ENCODE measurements around the gene FRRS1. TPM values are rescaled to one million over a fixed set of nuclear protein-coding genes. Genes with fewer than 3 reads are reported as not detected.
"Not testable (repeated sequence)": the region's sequence is repeated elsewhere in the genome, so short reads cannot be mapped to it uniquely, and the experiment has no call there.

Gene FRRS1
- polyA plus RNA-seq, 1 experiment: 0.93 TPM

- TF ChIP-seq, protein P1, sequence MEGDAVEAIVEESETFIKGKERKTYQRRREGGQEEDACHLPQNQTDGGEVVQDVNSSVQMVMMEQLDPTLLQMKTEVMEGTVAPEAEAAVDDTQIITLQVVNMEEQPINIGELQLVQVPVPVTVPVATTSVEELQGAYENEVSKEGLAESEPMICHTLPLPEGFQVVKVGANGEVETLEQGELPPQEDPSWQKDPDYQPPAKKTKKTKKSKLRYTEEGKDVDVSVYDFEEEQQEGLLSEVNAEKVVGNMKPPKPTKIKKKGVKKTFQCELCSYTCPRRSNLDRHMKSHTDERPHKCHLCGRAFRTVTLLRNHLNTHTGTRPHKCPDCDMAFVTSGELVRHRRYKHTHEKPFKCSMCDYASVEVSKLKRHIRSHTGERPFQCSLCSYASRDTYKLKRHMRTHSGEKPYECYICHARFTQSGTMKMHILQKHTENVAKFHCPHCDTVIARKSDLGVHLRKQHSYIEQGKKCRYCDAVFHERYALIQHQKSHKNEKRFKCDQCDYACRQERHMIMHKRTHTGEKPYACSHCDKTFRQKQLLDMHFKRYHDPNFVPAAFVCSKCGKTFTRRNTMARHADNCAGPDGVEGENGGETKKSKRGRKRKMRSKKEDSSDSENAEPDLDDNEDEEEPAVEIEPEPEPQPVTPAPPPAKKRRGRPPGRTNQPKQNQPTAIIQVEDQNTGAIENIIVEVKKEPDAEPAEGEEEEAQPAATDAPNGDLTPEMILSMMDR (IDR thresholded peaks at IDR 0.05; ENCODE audit: insufficient read depth, low read depth, low read length): peak; percentile 43
- peak; percentile 75 for DNase-seq (ENCODE audit: low read depth)
- Histone ChIP-seq H3K4me3 (ENCODE audit: low read depth, low read length) (0 out of 2 replicates have a peak overlapping the region, but pooled peaks have one; percentile 19), H3K27me3 (ENCODE audit: control insufficient read depth, insufficient read depth, low read length) (peaks cover 4% of the 10 kb centered on the region), H3K36me3 (ENCODE audit: control insufficient read depth, insufficient read depth, low read length) (no peaks in the 10 kb centered on the region)
- POLR2A ChIA-PET: no interaction called here
- CTCF ChIA-PET: interaction anchor here (0.6 to 2.1 kb wide), 7 partner anchors 120 to 1060 kb away, joined by 3 to 19 read pairs (median 6); no protein-coding TSS in a partner anchor
These were observed 42.1 kb upstream of the FRRS1 start for GRCh38 chr1:99808391-99809115.

DNA sequence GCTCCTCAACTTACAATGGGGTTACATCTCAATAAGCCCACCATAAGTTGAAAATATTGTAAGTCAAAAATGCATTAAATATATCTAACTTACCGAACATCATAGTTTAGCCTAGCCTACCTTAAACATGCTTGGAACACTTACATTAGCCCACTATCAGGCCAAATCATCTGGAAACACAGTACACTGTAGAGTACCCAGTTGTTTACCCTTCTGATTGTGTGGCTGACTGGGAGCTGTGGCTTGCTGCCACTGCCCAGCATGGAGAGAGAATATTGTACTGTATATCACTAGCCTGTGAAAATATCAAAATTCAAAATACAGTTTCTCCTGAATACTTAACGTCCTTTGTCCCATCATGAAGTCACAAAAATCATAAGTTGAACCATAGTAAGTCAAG lies 40.4 kb upstream of the FRRS1 start:
- TF ChIP-seq, protein P1 (IDR thresholded peaks at IDR 0.05; ENCODE audit: insufficient read depth, low read depth, low read length): no peak

DNA sequence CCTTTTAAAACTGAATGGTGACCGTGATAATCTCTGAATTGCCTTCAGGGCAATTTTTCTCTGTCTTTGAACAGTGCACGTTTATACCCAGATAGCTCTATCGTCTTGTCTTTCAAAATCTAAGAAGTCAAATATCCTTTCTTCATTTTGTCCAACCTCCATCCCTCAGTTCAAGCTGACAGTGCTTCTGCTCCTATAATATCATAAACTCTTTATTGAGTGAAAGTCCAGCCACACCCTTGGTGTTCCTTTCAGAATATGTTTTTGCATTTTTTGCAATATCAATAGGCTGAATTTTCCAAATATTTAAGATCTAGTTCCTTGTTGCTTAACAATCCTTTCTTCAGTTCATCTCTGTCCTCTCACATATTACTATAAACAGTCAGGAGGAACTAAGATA lies 35.1 kb upstream of the FRRS1 start:
- Histone ChIP-seq H3K4me3 (ENCODE audit: low read depth, low read length) (no peak overlapping the region), H3K36me3 (ENCODE audit: control insufficient read depth, insufficient read depth, low read length) (no peaks in the 10 kb centered on the region), H3K27me3 (ENCODE audit: control insufficient read depth, insufficient read depth, low read length) (peaks cover 7% of the 10 kb centered on the region)
- no peak for DNase-seq (ENCODE audit: low read depth)
- ChIA-PET POLR2A (no interaction called here), CTCF (interaction anchor here (1.0 to 1.1 kb wide), 2 partner anchors 9 to 662 kb away, joined by 3 read pairs; no protein-coding TSS in a partner anchor)
- TF ChIP-seq, protein P1 (IDR thresholded peaks at IDR 0.05; ENCODE audit: insufficient read depth, low read depth, low read length): no peak

More for the DNA sequence above, 40.4 kb upstream of the FRRS1 start:
- ChIA-PET CTCF (interaction anchor here (1.0 to 2.1 kb wide), 6 partner anchors 649 to 1061 kb away, joined by 3 to 9 read pairs (median 5); no protein-coding TSS in a partner anchor), POLR2A (no interaction called here)
- DNase-seq (ENCODE audit: low read depth): no peak
- H3K4me3 ChIP-seq (ENCODE audit: low read depth, low read length): no peak overlapping the region
- H3K27me3 ChIP-seq (ENCODE audit: control insufficient read depth, insufficient read depth, low read length): peaks cover 4% of the 10 kb centered on the region
- H3K36me3 ChIP-seq (ENCODE audit: control insufficient read depth, insufficient read depth, low read length): no peaks in the 10 kb centered on the region

- H3K36me3 ChIP-seq (ENCODE audit: control insufficient read depth, insufficient read depth, low read length); POLR2A ChIA-PET; CTCF ChIA-PET; H3K27me3 ChIP-seq (ENCODE audit: control insufficient read depth, insufficient read depth, low read length); DNase-seq (ENCODE audit: low read depth); H3K4me3 ChIP-seq (ENCODE audit: low read depth, low read length): not testable (repeated sequence)
These were observed 27.4 kb upstream of the FRRS1 start for GRCh38 chr1:99793861-99794260.

- no peak for DNase-seq (ENCODE audit: low read depth)
- ChIA-PET CTCF (no interaction called here), POLR2A (no interaction called here)
- no peaks in the 10 kb centered on the region for H3K36me3 ChIP-seq (ENCODE audit: control insufficient read depth, insufficient read depth, low read length)
- H3K27me3 ChIP-seq (ENCODE audit: control insufficient read depth, insufficient read depth, low read length): no peaks in the 10 kb centered on the region
- no peak overlapping the region for H3K4me3 ChIP-seq (ENCODE audit: low read depth, low read length)
- TF ChIP-seq, protein P1 (IDR thresholded peaks at IDR 0.05; ENCODE audit: insufficient read depth, low read depth, low read length): no peak
These were observed 23.3 kb upstream of the FRRS1 start for GRCh38 chr1:99789715-99790114.
